ENCODE data around the gene CENATAC.
"Not testable (repeated sequence)": the region's sequence is repeated elsewhere in the genome, so short reads cannot be mapped to it uniquely, and the experiment has no call there.

CENATAC gene

DNA sequence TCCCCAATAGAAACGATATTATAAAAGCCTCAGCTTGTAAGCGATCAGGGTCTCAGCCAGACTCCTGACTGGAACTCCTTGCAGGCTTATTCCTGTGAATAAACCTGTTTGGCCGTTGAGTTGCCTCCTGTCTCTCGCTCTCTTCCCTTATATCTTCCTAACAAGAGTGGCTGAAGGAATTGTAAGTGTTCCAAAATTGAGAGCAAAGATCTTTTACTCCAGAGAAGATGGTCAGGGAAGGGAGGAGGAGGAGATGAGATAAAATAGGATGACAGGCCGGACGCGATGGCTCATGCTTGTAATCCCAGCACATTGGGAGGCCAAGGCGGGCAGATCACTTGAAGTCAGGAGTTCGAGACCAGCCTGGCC, 34.0 kb downstream of the CENATAC start:
- no peak overlapping the region for H3K27ac ChIP-seq (ENCODE audit: low read length)
- no peak overlapping the region for H3K4me2 ChIP-seq (ENCODE audit: insufficient read depth, low read length)
- no peaks in the 10 kb centered on the region for H3K36me3 ChIP-seq (ENCODE audit: insufficient read depth, low read length)
- peak overlapping the region; percentile 19; the same call in 1 of the 2 replicates for H2AFZ ChIP-seq (ENCODE audit: low read depth, low read length)
- H3K9me3 ChIP-seq (ENCODE audit: insufficient read depth, low read length, severe bottlenecking), result no peaks in the 10 kb centered on the region
- no peak for TF ChIP-seq EZH2 (IDR thresholded peaks at IDR 0.05; ENCODE audit: borderline replicate concordance, low read depth, low read length, severe bottlenecking)
- TF ChIP-seq, protein P1, sequence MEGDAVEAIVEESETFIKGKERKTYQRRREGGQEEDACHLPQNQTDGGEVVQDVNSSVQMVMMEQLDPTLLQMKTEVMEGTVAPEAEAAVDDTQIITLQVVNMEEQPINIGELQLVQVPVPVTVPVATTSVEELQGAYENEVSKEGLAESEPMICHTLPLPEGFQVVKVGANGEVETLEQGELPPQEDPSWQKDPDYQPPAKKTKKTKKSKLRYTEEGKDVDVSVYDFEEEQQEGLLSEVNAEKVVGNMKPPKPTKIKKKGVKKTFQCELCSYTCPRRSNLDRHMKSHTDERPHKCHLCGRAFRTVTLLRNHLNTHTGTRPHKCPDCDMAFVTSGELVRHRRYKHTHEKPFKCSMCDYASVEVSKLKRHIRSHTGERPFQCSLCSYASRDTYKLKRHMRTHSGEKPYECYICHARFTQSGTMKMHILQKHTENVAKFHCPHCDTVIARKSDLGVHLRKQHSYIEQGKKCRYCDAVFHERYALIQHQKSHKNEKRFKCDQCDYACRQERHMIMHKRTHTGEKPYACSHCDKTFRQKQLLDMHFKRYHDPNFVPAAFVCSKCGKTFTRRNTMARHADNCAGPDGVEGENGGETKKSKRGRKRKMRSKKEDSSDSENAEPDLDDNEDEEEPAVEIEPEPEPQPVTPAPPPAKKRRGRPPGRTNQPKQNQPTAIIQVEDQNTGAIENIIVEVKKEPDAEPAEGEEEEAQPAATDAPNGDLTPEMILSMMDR (IDR thresholded peaks at IDR 0.05; ENCODE audit: borderline replicate concordance, extremely low read depth, low read length, poor library complexity, severe bottlenecking), result no peak
- H3K4me1 ChIP-seq (ENCODE audit: insufficient read depth, low read length), result peaks cover 16% of the 10 kb centered on the region
- no peaks in the 10 kb centered on the region for H3K79me2 ChIP-seq (ENCODE audit: insufficient read depth, low read length)
- ATAC-seq (ENCODE audit: insufficient read depth, low read depth) (no peak), DNase-seq (no peak)
- no peak overlapping the region for H3K9ac ChIP-seq (ENCODE audit: low read depth, low read length)
- H3K27me3 ChIP-seq (ENCODE audit: insufficient read depth, low read length, poor library complexity), result no peaks in the 10 kb centered on the region
- H3K4me3 ChIP-seq (ENCODE audit: low read depth in 1 of 2, low read length in 2 of 2), result no peak overlapping the region
- H4K20me1 ChIP-seq (ENCODE audit: insufficient read depth, low read length), result no peaks in the 10 kb centered on the region

DNA sequence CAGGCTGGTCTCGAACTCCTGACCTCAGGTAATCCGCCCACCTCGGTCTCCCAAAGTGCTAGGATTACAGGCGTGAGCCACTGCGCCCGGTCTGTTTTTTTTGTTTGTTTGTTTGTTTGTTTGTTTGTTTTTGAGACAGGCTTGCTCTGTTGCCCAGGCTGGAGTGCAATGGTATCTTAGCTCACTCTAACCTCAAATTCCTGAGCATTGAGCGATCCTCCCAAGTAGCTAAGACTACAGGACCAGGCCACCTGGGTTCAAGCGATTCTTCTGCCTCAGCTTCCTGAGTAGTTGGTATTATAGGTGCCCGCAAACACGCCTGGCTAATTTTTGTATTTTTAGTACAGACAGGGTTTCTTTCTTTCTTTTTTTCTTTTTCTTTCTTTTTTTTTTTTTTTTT, 35.5 kb downstream of the CENATAC start:
- ATAC-seq (ENCODE audit: insufficient read depth, low read depth); H3K4me3 ChIP-seq (ENCODE audit: low read depth in 1 of 2, low read length in 2 of 2): not testable (repeated sequence)

DNA sequence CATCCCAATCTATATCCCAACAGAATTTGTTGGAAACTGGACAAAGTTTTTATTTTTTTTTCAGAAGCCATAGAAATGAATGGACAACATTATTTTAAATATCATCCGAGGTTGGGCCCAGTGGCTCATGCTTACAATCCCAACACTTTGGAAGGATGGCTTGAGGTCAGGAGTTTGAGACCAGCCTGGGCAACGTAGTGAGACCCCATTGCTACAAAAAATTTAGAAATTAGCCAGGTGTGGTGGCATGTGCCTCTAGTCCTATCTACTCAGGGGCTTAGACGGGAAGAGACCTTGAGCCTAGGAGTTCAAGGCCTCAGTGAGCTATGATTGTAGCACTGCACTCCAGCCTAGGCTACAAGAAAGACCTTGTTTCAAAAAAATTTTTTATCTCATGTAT, 36.9 kb downstream of the CENATAC start:
- H3K36me3 ChIP-seq (ENCODE audit: insufficient read depth, low read length), result no peaks in the 10 kb centered on the region
- ATAC-seq (ENCODE audit: insufficient read depth, low read depth) (no peak), DNase-seq (no peak)
- TF ChIP-seq, protein P1 (IDR thresholded peaks at IDR 0.05; ENCODE audit: borderline replicate concordance, extremely low read depth, low read length, poor library complexity, severe bottlenecking), result no peak
- TF ChIP-seq EZH2 (IDR thresholded peaks at IDR 0.05; ENCODE audit: borderline replicate concordance, low read depth, low read length, severe bottlenecking), result no peak
- no peak overlapping the region for H3K27ac ChIP-seq (ENCODE audit: low read length)
- no peak overlapping the region for H3K9ac ChIP-seq (ENCODE audit: low read depth, low read length)
- no peak overlapping the region for H3K4me3 ChIP-seq (ENCODE audit: low read depth in 1 of 2, low read length in 2 of 2)
- peaks cover 16% of the 10 kb centered on the region for H3K4me1 ChIP-seq (ENCODE audit: insufficient read depth, low read length)
- H3K9me3 ChIP-seq (ENCODE audit: insufficient read depth, low read length, severe bottlenecking), result no peaks in the 10 kb centered on the region
- no peaks in the 10 kb centered on the region for H3K79me2 ChIP-seq (ENCODE audit: insufficient read depth, low read length)
- no peaks in the 10 kb centered on the region for H3K27me3 ChIP-seq (ENCODE audit: insufficient read depth, low read length, poor library complexity)
- H2AFZ ChIP-seq (ENCODE audit: low read depth, low read length), result no peak overlapping the region
- H4K20me1 ChIP-seq (ENCODE audit: insufficient read depth, low read length), result no peaks in the 10 kb centered on the region
- H3K4me2 ChIP-seq (ENCODE audit: insufficient read depth, low read length), result no peak overlapping the region

More for the DNA sequence above, 35.5 kb downstream of the CENATAC start:
- not testable (repeated sequence) for DNase-seq; H3K9me3 ChIP-seq (ENCODE audit: insufficient read depth, low read length, severe bottlenecking); H3K4me2 ChIP-seq (ENCODE audit: insufficient read depth, low read length); H3K36me3 ChIP-seq (ENCODE audit: insufficient read depth, low read length); H4K20me1 ChIP-seq (ENCODE audit: insufficient read depth, low read length); H3K9ac ChIP-seq (ENCODE audit: low read depth, low read length); H3K27me3 ChIP-seq (ENCODE audit: insufficient read depth, low read length, poor library complexity); H3K79me2 ChIP-seq (ENCODE audit: insufficient read depth, low read length); H3K27ac ChIP-seq (ENCODE audit: low read length); H2AFZ ChIP-seq (ENCODE audit: low read depth, low read length)
- peaks cover 16% of the 10 kb centered on the region for H3K4me1 ChIP-seq (ENCODE audit: insufficient read depth, low read length)

DNA sequence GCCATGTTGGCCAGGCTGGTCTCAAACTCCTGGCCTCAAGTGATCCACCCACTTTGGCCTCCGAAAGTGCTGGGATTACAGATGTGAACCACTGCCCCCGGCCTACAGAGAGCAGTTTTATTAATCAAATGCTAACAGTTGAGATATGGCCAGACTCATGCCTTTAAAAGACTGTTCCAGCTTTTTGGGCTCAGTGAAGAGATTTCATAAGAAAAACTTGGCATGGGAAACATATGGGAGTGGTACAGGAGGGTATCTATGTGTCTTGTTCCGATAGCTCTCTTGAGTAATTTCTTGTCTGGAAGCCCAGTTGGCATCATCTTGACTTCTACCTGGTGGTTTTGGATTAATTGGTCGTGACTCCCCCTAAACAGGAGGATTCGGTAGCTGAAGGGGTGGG, 40.9 kb downstream of the CENATAC start:
- Histone ChIP-seq H3K9me3 (ENCODE audit: insufficient read depth, low read length, severe bottlenecking) (no peaks in the 10 kb centered on the region), H3K79me2 (ENCODE audit: insufficient read depth, low read length) (no peaks in the 10 kb centered on the region), H3K4me1 (ENCODE audit: insufficient read depth, low read length) (no peaks in the 10 kb centered on the region), H3K36me3 (ENCODE audit: insufficient read depth, low read length) (no peaks in the 10 kb centered on the region), H3K9ac (ENCODE audit: low read depth, low read length) (no peak overlapping the region), H2AFZ (ENCODE audit: low read depth, low read length) (no peak overlapping the region), H3K27ac (ENCODE audit: low read length) (no peak overlapping the region), H3K4me3 (ENCODE audit: low read depth in 1 of 2, low read length in 2 of 2) (no peak overlapping the region), H4K20me1 (ENCODE audit: insufficient read depth, low read length) (no peaks in the 10 kb centered on the region), H3K27me3 (ENCODE audit: insufficient read depth, low read length, poor library complexity) (no peaks in the 10 kb centered on the region), H3K4me2 (ENCODE audit: insufficient read depth, low read length) (no peak overlapping the region)
- TF ChIP-seq EZH2 (IDR thresholded peaks at IDR 0.05; ENCODE audit: borderline replicate concordance, low read depth, low read length, severe bottlenecking), result no peak
- no peak for ATAC-seq (ENCODE audit: insufficient read depth, low read depth)
- DNase-seq, result no peak

DNA sequence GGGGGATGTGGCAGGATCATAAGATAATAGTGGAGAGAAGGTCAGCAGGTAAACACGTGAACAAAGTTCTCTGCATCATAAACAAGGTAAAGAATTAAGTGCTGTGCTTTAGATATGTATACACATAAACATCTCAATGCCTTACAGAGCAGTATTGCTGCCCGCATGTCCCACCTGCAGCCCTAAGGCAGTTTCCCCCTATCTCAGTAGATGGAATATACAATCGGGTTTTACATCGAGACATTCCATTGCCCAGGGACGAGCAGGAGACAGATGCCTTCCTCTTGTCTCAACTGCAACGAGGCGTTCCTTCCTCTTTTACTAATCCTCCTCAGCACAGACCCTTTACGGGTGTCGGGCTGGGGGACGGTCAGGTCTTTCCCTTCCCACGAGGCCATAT, 41.5 kb downstream of the CENATAC start:
- not testable (repeated sequence) for H3K79me2 ChIP-seq (ENCODE audit: insufficient read depth, low read length); H3K36me3 ChIP-seq (ENCODE audit: insufficient read depth, low read length); H3K9ac ChIP-seq (ENCODE audit: low read depth, low read length); H3K27ac ChIP-seq (ENCODE audit: low read length); H3K9me3 ChIP-seq (ENCODE audit: insufficient read depth, low read length, severe bottlenecking); H3K27me3 ChIP-seq (ENCODE audit: insufficient read depth, low read length, poor library complexity); DNase-seq; H4K20me1 ChIP-seq (ENCODE audit: insufficient read depth, low read length); H3K4me1 ChIP-seq (ENCODE audit: insufficient read depth, low read length); ATAC-seq (ENCODE audit: insufficient read depth, low read depth); H3K4me3 ChIP-seq (ENCODE audit: low read depth in 1 of 2, low read length in 2 of 2); H2AFZ ChIP-seq (ENCODE audit: low read depth, low read length); H3K4me2 ChIP-seq (ENCODE audit: insufficient read depth, low read length)
